Measurements from ENCODE around the gene NHLH1. TPM values are rescaled to one million over a fixed set of nuclear protein-coding genes. Genes with fewer than 3 reads are reported as not detected.

NHLH1 gene
- polyA plus RNA-seq, 1 experiment, result 0.20 TPM

- ChIA-PET POLR2A (interaction anchor here (0.7 kb wide), 1 partner anchor 208 kb away, joined by 3 read pairs; no protein-coding TSS in a partner anchor), CTCF (interaction anchor here (0.9 to 2.7 kb wide), 7 partner anchors 9 to 272 kb away, joined by 3 to 22 read pairs (median 3); partner anchors contain the start of gene NHLH1)
- no peaks in the 10 kb centered on the region for H3K27me3 ChIP-seq (ENCODE audit: control insufficient read depth, insufficient read depth, low read length)
- DNase-seq (ENCODE audit: low read depth), result no peak
- TF ChIP-seq, protein P1, sequence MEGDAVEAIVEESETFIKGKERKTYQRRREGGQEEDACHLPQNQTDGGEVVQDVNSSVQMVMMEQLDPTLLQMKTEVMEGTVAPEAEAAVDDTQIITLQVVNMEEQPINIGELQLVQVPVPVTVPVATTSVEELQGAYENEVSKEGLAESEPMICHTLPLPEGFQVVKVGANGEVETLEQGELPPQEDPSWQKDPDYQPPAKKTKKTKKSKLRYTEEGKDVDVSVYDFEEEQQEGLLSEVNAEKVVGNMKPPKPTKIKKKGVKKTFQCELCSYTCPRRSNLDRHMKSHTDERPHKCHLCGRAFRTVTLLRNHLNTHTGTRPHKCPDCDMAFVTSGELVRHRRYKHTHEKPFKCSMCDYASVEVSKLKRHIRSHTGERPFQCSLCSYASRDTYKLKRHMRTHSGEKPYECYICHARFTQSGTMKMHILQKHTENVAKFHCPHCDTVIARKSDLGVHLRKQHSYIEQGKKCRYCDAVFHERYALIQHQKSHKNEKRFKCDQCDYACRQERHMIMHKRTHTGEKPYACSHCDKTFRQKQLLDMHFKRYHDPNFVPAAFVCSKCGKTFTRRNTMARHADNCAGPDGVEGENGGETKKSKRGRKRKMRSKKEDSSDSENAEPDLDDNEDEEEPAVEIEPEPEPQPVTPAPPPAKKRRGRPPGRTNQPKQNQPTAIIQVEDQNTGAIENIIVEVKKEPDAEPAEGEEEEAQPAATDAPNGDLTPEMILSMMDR (IDR thresholded peaks at IDR 0.05; ENCODE audit: insufficient read depth, low read depth, low read length), result no peak
- H3K4me3 ChIP-seq (ENCODE audit: low read depth, low read length), result no peak overlapping the region
- peaks cover 42% of the 10 kb centered on the region for H3K36me3 ChIP-seq (ENCODE audit: control insufficient read depth, insufficient read depth, low read length)
Measured at GRCh38 chr1:160357286-160358002, 9.4 kb upstream of the NHLH1 start.

GRCh38 chr1:160358073-160358472 lies 8.8 kb upstream of the NHLH1 start:
- TF ChIP-seq, protein P1 (IDR thresholded peaks at IDR 0.05; ENCODE audit: insufficient read depth, low read depth, low read length), result no peak
- Histone ChIP-seq H3K36me3 (ENCODE audit: control insufficient read depth, insufficient read depth, low read length) (peaks cover 36% of the 10 kb centered on the region), H3K27me3 (ENCODE audit: control insufficient read depth, insufficient read depth, low read length) (no peaks in the 10 kb centered on the region), H3K4me3 (ENCODE audit: low read depth, low read length) (no peak overlapping the region)
- POLR2A ChIA-PET, result no interaction called here
- CTCF ChIA-PET, result interaction anchor here (0.9 to 2.7 kb wide), 7 partner anchors 8 to 272 kb away, joined by 3 to 22 read pairs (median 3); partner anchors contain the start of gene NHLH1
- DNase-seq (ENCODE audit: low read depth), result no peak

- Histone ChIP-seq H3K36me3 (ENCODE audit: control insufficient read depth, insufficient read depth, low read length) (peaks cover 25% of the 10 kb centered on the region), H3K27me3 (ENCODE audit: control insufficient read depth, insufficient read depth, low read length) (no peaks in the 10 kb centered on the region), H3K4me3 (ENCODE audit: low read depth, low read length) (no peak overlapping the region)
- no peak for DNase-seq (ENCODE audit: low read depth)
- ChIA-PET CTCF (no interaction called here), POLR2A (no interaction called here)
- TF ChIP-seq, protein P1 (IDR thresholded peaks at IDR 0.05; ENCODE audit: insufficient read depth, low read depth, low read length), result no peak
Measured at GRCh38 chr1:160359559-160360226, 7.2 kb upstream of the NHLH1 start.

DNA sequence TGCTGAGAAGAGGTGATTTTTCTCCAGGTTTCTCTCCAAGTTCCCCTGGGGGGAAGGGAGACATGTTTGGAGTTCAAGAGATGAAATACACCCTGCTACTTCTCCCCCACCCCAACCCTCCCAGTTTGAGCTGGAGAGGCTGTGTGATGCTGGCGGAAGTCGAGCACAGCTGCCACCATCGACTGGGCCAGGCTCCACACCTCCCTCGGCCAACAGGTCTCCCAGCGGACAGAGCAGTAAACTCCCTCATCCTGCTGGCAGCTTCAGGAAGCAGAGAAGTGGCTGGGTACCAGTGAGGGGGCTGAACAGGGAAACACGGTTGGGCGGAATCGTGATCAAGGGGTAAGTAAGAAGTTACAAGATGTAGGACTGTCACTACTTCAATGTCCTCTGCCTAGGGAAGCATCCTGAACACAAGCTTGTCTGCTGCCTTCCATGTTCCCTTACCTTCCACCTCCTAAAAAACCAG lies 6.6 kb upstream of the NHLH1 start:
- Histone ChIP-seq H3K4me3 (ENCODE audit: low read depth, low read length) (no peak overlapping the region), H3K27me3 (ENCODE audit: control insufficient read depth, insufficient read depth, low read length) (no peaks in the 10 kb centered on the region), H3K36me3 (ENCODE audit: control insufficient read depth, insufficient read depth, low read length) (peaks cover 25% of the 10 kb centered on the region)
- ChIA-PET CTCF (interaction anchor here (0.6 kb wide), 1 partner anchor 313 kb away, joined by 3 read pairs; no protein-coding TSS in a partner anchor), POLR2A (no interaction called here)
- TF ChIP-seq, protein P1 (IDR thresholded peaks at IDR 0.05; ENCODE audit: insufficient read depth, low read depth, low read length), result no peak
- DNase-seq (ENCODE audit: low read depth), result no peak

DNA sequence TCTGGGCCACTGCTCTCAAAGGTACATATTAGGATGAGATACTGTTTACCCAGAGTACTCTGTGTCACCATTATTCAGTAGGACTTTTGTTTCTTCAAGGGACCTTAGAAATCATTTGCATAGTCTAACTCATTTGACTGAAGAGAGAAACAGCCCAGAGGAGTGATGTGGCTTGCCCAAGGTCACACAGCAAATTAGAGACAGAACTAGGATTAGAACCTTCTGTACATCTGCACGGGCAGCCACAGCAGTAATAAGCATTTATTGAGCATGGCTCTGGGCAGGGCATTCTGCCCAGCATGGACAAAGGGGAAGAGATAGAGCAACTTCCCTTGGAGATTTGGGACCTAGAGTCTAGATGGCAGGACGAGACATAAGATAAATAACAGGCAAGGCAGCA lies 5.7 kb upstream of the NHLH1 start:
- CTCF ChIA-PET, result interaction anchor here (7.7 kb wide), 1 partner anchor 15 kb away, joined by 70 read pairs; no protein-coding TSS in a partner anchor
- peaks cover 18% of the 10 kb centered on the region for H3K36me3 ChIP-seq (ENCODE audit: control insufficient read depth, insufficient read depth, low read length)
- H3K4me3 ChIP-seq (ENCODE audit: low read depth, low read length), result no peak overlapping the region
- no peak for DNase-seq (ENCODE audit: low read depth)
- POLR2A ChIA-PET, result no interaction called here
- H3K27me3 ChIP-seq (ENCODE audit: control insufficient read depth, insufficient read depth, low read length), result no peaks in the 10 kb centered on the region
- TF ChIP-seq, protein P1 (IDR thresholded peaks at IDR 0.05; ENCODE audit: insufficient read depth, low read depth, low read length), result no peak
